Activated effector memory CD4-positive, alpha-beta T cell treated with Interleukin-2 at 50 U/mL for 16 hours (primary cell): Measurements from ENCODE around the gene ABCA6.
"Not testable (repeated sequence)": the region's sequence is repeated elsewhere in the genome, so short reads cannot be mapped to it uniquely, and the experiment has no call there.

ENCODE experiments used
- DNase-seq: peaks from one replicate; pipeline ENCODE4 v3.0.0-alpha.2; 2020

ABCA6 gene

GRCh38 chr17:69071233-69071586 is 70.5 kb downstream of the ABCA6 start:
- DNase-seq: not testable (repeated sequence)

DNA sequence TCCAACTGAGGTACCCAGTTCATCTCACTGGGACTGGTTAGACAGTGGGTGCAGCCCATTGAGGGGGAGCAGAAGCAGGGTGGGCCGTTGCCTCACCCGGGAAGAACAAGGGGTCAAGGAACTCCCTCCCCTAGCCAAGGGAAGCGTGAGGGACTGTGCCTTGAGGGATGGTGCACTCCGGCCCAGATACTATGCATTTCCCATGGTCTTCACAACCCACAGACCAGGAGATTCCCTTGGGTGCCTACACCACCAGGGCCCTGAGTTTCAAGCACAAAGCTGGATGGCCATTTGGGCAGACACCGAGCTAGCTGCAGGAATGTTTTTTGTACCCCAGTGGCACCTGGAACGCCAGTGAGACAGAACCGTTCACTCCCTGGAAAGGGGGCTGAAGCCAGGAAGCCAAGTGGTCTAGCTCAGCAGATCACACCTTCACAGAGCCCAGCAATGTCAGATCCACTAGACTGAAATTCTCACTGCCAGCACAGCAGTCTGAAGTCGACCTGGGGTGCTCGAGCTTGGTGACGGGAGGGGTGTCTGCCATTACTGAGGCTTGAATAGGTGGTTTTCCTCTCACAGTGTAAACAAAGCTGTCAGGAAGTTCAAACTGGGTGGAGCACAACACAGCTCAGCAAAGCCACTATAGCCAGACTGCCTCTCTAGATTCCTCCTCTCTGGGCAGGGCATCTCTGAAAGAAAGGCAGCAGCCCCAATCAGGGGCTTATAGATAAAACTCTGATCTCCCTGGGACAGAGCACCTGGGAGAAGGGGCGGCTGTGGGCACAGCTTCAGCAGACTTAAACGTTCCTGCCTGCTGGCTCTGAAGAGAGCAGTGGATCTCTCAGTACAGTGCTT is 71.1 kb downstream of the ABCA6 start:
- not testable (repeated sequence) for DNase-seq

- DNase-seq: no peak
These were observed 72.4 kb downstream of the ABCA6 start for GRCh38 chr17:69069226-69069750.

- no peak for DNase-seq
These were observed 74.2 kb downstream of the ABCA6 start for GRCh38 chr17:69067274-69068047.

DNA sequence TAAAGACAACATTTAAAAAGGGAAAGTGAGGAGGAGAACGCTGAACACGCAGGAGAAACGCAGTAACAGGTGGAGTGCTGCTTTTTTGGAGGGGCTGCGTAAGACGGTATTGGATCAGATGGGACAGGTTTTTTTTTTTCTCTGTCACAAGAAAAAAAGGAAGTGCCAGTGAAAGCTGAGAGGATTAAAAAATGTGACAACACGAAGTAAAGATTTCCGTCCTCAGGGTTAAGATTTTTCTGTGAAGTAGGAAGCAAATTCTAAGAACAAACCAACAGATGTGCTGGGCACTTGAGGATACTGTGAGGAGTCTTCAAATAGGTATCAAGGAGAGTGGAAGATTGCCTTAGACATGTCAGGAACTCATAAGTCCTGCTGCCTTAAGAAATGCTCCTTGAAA is 75.2 kb downstream of the ABCA6 start:
- DNase-seq: no peak

DNA sequence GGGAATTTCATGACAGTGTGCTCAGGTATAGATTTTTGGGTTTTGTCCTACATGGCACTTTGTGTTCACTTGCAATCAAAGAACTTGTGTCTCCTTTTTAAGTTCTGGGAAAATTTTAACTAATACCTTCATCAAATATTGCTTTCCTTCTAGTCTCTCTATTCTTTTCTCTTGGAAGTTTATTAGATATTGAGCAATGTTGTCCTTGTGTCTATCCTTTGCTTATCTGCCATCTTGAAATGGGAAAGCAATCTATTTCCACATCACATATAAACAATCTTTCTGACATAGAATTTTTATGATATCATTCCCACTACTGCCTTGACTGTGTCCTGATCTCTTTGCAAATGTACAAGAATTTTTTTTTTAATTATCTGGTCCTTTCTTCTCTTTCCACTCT is 76.6 kb downstream of the ABCA6 start:
- no peak for DNase-seq

DNA sequence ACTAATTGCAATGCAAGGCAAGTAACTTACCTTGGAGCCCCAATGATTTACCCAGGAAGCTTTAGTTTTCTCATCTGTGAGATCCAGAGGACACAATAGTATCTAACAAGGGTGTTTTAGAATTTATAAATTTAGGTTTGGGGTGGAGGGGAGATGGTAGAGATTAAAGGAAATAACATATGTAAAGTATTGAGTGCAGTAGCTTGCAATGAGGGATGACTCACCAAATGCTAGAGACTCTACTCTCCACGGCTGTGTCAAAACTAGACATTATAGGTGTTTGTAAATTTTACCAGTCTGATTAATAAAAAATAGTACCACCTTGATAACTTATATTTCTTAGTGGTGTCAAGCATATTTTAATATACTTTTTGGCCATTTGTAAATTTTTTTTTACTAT is 77.2 kb downstream of the ABCA6 start:
- no peak for DNase-seq

DNA sequence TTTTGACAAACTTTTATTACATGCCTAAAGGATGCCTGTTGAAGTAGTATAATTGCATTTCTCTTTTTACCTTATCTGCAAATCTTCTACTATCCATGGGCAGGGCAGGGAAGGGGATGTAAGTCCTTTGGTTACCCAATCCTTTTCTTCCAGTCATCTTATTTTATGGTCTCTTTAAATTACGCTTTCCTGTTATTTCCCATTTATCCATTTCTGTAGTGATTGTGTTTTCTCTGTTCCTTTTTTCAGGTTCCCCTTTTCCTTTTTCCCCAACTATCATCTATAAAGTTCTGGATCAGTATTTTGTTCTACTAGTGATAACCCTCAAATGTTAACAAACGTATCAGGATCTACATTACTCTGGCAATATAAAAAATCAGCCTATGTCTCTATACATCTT is 77.7 kb downstream of the ABCA6 start:
- no peak for DNase-seq

DNA sequence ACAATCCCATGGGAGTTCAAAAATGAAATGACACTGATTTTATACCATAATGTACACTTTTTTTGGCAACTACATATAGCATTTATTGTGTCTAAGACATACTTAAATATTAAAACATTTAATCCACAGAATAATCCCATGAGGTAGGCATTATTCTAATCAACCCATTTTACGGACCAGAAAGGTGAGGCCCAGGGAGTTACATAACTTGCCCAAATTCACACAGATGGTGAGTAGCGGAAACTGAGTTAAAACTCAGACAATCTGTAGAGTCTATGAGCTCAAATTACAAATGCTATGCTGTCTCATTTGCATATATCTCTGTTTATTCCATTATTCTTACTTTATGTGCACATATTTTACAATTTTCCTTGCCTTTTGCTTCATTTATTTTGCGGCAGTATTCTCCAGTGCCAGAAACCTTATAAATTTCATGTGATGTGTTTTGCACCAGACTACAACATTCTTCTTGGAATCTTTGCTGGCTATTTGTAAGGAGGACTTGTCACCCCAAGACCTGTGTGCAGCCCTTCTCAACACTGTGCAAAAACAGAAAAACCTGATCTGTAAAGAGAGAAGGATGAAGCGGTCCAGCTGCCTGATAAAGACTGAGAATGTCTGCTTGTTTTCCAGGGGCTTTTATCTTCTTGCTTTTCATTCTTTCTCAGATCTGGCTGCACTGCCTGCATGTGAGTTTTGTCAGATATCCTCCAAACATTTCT is 78.7 kb downstream of the ABCA6 start:
- no peak for DNase-seq

DNA sequence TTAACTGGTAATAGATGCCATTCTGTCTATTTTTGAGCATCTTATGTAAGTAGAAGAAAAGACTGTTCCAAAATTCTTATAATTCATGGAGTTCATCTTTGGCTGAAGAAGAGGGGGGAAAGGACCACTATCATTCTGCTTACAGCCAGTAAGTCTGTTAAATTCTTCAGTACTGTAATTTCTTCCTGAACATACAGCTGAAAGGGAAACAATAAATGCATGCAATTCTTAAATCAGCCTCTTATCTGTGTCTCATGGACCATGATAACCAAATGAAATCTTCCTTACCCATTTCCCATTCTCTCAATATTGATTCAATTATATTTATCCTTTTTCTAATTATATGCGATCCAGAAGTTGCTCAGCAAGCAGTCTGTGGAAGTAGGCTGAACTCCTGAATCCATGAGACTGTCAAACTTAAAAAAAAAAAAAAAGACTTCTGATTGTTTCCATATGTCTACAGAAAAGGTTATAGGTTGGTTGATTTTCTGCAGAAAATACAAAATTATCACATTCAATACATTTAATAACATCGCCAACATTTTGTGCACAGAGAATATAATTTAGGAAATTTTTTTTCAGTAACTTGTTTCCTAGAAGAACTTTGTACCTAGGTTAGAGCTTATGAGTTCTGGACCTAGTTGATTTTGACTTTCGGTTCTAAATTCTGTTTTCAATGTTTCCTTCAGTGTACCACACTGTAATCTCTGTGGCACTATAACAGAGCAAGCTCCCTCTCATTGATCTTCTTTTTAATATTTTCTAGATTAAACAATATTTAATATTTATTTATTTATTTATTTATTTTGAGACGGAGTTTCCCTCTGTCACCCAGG is 79.8 kb downstream of the ABCA6 start:
- DNase-seq: no peak

DNA sequence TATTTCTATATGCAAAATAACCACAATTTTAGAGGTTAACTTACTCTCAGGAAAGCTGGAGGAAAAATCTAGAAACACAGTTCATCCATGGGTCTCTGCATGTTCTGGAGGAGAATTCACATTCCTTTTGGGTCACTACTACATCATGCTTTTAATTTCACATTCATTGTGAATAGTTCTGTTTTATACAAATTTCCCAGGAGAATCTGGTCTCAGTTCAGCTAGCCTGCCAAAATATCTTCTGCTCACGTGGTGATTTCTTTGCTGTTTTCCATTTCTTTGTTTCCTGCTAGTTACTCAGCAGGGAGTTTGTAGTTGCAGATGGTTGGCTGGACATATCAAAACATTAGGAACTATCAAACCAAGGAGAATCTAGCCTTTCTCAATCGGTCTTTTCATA is 80.9 kb downstream of the ABCA6 start, which contains the start of gene ABCA9:
Gene ABCA9 (minus strand): TSS at position 106 of the 400 bp plus-strand sequence. CDS start 9,801 bp downstream, outside the sequence.
- DNase-seq: no peak

- no peak for DNase-seq
These were observed 82.1 kb downstream of the ABCA6 start for GRCh38 chr17:69059458-69060175.

DNA sequence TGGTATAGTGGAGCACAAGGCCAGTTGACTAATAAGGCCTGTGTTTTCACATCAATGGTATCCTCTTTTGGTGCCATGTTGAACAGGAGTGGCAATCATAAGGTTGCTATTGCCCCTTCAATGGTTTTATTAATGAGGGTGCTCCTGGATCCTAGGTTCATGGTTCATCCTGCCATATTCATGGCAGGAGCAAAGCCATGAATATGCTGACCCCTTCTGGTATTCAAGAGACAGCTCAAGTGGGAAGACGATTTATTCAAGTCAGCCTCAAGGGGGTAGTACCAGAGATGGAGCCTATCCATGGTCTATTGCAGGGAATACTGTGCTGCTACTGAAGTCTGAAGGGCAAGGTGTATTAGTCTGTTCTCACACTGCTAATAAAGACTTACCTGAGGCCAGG is 83.5 kb downstream of the ABCA6 start:
- DNase-seq: no peak

- no peak for DNase-seq
These were observed 84.4 kb downstream of the ABCA6 start for GRCh38 chr17:69057280-69057679.

- no peak for DNase-seq
These were observed 85.4 kb downstream of the ABCA6 start for GRCh38 chr17:69056179-69056823.

GRCh38 chr17:69055334-69055733 is 86.4 kb downstream of the ABCA6 start:
- no peak for DNase-seq

GRCh38 chr17:69050999-69051775 is 90.5 kb downstream of the ABCA6 start:
- DNase-seq: no peak

DNA sequence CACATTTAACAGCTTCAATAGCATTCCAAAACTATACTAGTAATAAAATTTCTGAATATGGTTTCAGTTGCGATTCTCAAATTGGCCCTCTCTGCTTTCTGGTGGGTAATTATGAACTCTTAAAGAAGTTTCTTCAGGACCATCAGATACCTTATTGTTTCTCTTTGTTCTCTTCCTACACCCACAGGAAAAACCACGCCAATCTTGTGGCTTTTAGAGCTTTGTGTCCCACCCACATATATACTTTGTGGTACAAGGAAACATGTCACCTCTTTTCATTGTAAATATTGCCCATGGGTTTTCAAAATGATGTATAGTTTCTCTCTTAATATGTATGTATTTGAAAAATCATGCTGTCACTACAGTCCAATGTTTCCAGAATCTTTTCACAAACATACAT is 93.1 kb downstream of the ABCA6 start:
- DNase-seq: no peak

DNA sequence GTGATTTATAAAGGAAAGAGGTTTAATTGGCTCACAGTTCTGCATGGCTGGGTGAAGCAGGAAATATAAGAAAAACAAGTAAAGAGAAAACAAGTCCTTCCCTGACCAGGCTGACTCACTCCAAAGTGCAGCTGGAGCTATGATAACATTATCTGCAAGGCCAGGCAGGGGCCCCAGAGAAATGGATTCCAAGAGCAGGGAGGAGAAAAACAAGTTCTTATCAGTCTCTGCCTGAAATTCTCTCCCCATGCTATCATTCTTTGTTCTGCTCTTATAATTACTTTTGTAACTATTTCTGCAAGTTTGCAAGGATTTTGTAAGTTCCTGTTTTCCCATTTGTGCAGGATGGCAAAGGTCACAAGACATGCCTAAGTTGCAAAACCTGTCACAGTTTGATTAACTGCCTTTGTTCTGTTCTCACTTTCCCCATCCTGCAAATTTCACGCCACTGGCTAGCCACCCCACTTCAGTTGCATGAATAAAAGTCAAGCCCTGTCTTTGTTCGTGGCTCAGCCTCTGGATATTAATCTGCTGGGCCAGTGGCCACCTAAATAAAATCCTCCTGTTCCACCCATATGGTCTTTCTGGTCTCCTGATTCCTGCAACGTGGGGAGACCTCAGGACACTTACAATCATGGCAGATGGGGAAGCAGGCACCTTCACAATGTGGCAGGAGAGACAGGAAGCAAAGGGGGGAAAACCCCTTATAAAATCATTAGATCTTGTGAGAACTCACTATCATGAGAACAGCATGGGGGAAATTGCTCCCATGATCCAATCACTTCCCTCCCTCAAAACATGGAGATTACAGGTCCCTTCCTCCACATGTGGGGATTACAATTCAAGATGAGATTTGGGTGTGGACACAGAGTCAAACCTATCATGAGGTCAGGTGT is 94.1 kb downstream of the ABCA6 start:
- DNase-seq: no peak
